GM04504 (cell line): Measurements from ENCODE around the gene PTGDR2.
A peak's percentile ranks its signal among the peaks of the same experiment; 100 is the strongest.

Experiments used
- DNase-seq: peaks from one replicate; pipeline ENCODE4 v3.0.0-alpha.2; 2012; ENCODE audit warnings: low read depth

Gene PTGDR2

DNA sequence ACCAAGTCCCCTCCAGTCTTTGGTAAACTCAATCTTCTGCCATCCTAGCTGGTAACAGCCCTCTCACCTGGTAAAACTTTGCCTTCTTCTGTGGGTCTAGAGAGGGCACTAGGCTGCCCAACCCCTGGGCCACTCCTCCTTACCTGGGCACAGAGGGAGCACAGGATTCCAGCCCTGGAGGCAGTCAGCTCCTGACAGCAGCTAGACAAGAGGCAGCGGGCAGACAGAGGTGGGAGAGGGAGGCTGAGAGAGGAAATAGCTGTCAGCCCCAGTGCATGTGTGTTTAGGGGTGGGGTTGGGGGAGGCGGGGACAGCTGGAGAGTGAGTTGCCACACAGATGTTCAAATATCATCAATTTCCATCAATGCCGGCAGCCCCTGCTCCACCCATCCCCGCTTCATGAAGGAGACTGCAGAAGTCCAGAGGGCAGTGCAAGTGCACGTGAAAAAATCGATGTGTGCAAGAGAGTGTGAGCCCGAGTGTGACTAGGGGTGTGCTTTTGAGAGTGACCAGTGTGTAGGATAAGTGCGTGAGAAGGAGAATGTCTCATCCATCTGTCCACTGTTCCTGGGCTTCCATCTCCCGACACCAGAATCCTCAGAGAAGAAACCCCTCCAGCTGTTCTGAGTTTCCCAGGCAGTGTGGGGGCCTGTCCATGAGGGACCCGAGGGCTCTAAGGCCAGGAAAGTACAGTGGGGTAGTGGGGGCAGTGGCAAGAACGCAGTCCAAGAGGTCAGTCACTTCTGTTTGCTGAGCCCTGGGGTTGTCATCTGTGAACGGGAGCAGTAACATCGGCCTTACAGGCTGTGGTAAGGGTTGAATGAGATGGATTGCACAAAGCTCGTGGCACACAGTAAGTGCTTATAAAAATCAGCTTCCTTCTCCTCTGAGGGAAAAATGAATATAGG lies at the start of gene PTGDR2:
Gene PTGDR2 (minus strand): TSS at position 225 of the 908 bp plus-strand sequence. CDS start 2,228 bp downstream, outside the sequence.
- no peak for DNase-seq

DNA sequence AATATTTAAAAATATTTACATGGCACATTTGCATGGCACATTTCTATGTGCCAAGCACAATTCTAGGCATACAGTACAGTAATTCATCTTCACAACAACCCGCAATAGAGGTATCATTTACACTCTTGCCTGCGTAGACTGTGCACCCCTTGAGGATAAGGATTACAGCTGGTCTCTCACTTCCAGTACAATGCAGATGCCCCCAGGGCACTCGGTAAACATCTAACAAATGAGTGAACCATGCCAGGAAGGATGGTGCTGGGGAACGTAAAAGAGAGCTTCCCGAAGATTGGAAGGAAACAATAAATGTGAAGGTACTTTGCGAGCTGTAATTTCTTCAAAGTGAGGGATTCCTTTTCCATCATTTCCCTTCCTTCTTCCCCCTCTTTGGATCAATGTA lies 49.3 kb upstream of the PTGDR2 start:
- no peak for DNase-seq

DNA sequence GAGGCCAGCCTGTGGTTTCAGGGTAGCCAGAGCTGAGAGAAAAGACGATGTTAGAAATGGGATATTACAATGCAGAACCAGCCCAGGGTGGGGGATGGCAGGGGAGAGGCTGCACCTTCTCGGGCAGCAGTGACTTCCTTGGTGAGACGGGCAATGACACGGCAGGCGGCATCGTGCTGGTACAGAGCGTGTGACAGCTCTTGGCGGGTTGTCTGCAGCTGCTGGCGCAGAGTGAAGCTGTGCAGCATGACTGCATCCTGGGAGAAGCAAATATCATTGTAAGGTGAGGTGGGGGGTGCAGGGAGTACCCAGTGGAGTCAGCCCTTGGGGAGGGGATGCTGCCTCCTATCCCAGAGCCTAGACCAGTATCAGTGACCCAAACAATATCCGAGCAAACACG lies 46.9 kb upstream of the PTGDR2 start:
- no peak for DNase-seq

DNA sequence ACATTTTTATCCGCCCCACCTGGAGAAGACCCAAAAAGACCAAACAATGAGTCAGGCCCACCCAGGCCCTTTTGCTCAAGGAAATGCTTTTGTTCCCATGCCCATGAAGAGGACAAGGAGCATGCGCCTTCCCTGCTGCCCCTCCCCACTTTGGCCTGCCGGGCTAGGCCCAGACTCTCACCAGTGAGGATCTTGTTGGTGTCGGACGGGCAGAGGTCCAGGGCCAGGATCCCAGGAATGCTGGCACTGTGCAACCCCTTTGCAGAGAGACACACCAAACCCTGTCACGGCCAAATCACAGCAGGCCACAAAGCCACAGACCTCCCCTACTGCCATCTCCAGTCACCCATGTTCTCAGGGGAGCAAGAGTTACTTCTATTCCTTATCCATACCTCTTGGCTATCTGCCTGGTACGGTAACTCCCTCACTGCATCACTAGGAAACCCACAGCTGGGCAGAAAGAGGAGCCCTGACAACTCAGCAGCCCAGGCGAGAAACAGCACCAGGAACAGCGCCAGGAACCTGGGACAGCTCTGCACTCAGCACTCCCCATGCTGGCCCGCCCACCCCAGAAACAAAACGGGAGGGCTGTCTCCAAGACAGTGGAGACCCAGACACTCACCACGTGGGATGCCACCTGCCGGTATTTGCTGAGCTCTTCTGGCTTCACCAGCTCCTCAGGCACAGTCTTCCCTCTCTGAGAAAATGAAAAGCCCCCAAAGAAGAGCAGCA lies 45.1 kb upstream of the PTGDR2 start:
- no peak for DNase-seq

DNA sequence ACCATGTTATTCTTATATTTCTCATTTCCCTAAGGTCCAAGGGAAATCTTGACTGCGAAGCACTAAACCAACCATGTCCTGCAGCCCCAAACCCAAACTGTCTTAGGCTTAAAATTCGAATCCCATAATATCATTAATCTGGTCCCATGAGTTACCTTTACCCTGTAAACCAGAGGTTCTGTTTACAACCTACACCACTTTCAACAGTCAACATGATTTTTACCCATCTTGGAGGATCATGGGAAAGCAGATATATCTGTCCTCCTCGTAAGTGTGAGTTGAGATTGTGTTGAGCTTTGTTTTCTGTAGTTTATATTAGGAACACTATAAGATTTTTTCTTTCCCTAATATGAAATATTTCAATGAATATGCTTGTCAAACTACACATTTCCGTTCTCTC lies 44.2 kb upstream of the PTGDR2 start:
- no peak for DNase-seq

DNA sequence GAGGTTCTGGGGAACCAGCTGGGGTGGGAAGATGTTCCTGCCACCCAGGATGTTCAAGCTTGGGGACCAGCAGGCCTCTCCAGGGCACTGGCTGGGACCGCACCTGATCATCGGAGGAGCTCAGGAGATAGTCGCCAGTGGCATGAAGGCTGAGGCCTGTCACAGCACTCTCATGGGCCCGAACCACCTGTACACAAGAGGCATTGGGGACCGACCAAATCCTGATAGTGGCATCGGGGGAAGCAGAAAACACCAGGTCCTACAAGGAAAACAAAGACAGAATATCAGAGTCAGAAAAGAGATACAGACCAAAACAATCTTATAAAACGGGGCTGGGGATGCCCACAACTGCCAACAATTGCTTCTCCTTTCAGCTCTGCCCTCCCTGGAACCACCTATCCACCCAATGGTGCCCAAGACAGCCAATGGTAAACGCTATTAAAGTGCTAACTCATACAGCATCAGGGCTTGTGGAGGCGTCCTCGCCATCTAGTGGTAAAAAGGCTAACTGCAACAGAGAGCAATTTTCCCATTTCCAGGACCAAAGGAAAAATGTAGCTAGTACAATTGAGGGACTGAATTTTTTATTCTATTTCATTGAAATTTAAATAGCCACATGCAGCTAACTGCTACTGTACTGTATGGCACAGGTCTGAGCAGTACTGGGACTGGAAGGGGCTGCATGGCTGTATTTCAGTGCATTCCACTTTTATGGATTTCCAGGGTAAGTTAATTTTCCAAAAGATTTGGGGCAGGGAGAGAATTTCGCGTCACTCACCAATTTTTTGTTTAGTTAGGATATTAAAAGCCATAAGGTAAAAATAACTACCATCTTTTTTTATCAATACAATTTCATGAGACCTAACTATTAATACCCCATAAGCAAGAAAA lies 43.5 kb upstream of the PTGDR2 start:
- no peak for DNase-seq

DNA sequence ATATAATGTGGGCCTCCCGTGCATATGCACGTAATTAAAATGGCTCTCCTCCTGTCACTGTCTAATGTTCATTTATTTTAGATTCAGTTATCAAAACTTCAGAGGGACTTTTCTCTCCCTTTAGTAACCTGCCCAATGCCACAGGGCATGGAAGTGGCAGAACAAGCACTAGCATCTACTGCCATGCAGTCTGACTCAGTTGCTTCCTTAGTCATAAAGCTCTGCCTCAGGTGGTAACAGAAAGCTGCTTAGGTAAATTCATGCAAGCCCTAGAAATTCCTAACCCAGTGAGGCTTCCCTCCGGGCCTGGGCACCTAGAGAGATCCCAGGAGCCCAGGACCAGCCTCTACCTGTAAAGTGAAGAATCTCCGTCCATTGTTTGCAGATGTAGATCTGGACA lies 41.7 kb upstream of the PTGDR2 start:
- DNase-seq, result no peak

DNA sequence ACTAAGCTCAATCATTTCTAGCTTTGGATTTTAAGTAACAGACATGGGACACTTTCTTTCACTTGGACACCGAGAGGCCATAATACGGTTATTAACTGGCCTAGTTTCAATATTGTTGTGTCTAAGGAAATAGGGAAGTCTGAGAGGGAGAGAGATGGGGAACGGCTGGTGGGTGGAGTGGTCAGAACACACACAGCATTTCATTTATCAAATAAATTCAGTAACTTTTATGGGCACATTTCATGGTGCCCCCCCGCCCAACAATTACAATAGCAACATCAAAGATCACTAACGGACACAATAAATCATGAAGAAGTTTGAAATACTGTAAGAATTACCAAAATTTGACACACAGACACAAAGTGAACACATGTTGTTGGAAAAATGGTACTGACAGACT lies 39.9 kb upstream of the PTGDR2 start:
- no peak for DNase-seq

DNA sequence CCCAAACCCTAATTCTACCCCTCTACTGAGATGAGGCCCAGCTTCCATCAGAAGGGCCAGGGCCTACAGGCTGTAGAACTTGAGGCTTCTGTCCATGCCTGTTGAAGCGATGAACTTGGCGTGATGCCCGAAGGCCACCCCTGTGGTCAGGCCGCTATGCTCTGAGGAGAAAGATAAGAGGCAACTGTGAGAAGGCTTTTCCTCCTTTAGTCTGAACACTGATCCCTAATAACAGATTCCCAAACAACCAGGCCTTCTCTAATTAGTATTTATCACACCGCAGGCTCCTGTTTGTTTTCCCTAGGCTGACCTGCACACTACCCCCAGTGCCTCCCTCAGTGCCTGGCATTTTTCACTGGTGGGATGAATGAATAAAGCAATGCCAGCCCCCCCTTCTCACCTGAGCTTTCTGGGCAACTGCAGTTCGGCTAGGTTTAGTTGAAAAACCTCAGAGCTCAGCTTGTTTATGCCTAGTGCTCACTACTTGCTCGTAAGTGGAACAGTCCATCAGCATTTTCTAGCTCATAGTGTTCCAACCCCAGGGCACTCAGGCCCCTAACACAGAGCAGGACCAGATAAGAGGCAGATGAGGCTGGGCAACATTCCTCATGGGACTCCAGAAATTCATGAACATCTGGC lies 35.5 kb upstream of the PTGDR2 start:
- no peak for DNase-seq

DNA sequence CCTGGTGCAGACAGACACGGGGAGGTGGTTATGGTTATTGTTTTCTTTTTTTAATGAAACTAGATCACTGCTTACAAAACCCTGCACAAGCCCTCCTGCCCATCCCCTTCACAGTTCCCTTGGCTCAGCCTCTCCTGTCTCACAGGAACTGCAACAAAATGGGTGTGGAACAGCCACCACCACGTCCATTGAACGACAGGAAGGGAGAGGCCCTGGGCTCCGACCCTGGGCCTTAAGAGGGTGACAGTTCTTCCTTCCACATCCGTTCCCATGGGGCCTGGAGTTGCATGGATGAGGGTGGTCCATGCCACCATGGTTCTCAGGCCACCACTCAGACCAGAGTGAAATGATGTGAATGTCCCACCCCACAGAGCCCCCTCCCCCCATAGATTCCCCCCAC lies 34.9 kb upstream of the PTGDR2 start:
- no peak for DNase-seq

DNA sequence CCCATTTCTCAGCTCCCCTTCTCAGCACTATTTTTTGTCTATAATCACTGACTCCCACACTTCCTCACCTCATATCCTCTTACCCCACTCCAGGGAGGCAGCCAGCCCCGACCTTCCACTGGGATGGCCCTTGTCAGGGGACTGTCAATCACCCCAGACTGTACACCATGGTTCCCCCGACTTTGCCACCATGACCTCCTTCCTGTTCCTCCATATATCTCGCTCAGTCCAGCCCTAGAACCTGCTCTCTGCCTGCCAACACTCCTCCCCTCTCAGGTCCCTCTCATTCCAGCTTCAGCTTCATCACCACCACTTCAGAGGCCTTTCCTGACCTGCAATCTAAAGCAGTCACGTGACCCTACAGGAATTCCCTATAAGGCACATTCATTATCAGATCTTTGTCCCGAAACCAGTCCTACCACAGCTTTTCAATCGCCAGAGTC lies 34.1 kb upstream of the PTGDR2 start:
- DNase-seq, result no peak

DNA sequence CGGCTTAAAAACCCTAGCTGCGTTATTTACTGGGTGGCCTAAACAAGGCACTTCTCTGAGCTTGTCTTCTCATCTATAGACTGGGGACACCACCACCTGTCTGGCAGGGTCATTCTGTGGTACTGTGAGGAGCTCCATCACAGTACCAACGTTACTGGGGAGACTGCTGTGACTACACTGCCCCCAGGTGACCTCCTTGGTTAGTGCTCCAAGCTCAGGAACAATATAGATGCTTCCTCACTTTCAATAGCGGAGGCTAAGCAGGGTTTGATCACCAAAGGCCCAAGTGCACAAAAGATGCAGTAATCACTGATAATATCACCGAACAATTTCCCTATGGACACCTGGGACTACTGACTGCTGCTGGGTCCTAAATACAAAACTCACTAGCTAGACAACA lies 31.8 kb upstream of the PTGDR2 start:
- peak; percentile 31 for DNase-seq

DNA sequence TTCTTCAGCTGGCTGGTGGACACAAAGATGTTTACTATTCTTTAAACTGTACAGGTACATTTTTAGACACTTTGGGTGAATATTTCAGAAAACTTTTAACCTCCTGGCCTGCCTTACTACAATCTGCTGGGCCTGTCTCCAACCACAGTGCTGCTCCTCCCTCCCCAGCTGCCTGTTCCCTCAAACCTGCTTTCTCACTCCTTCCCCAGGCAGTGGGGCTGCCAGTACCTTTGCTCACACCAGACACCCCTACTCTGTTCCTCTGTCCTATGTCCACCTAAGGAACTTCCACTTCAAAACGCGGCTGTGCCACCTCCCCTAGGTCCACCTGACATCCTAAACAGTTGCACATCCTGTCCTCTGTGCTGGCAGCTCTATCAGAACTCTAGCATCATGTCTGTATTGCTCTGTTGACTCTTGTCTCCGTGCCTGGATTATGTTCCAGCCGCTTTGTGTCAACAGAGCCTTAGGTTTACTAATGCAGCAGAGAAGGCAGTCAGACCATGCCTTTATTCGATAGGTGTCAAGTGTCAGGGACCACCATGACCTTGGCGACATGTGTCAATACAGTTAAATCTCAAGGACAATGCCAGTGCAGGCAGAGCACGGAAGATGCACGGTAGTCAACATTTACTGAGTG lies 25.0 kb upstream of the PTGDR2 start:
- DNase-seq, result no peak

DNA sequence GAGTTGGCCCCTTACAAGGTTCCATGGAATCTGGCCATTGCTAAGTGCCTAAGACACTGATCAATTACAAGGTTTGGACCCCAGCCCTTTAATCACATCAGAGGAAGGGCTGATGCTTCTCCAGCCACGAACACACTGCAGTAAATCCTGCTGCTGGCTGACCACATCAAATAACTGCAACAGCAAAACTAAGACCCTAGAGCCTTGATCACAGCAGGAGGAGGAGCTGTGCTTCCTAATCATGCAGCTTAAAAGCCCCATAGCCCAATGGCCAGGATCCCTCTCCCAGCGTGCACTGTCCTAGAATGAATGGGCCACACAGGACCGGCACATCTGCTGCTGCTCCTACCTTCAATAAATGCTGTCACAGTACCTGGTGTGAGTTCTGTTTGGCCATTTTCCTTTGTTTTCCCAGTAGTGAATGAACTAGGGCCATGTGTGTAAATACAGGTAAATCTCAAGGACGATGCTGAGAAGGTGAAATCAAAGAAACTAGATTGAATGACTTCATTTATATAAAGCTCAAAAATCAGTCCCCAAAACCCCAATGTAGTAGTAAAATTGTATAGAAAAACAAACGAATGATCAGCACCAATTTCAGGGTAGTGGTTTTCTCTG lies 24.3 kb upstream of the PTGDR2 start:
- DNase-seq, result no peak

DNA sequence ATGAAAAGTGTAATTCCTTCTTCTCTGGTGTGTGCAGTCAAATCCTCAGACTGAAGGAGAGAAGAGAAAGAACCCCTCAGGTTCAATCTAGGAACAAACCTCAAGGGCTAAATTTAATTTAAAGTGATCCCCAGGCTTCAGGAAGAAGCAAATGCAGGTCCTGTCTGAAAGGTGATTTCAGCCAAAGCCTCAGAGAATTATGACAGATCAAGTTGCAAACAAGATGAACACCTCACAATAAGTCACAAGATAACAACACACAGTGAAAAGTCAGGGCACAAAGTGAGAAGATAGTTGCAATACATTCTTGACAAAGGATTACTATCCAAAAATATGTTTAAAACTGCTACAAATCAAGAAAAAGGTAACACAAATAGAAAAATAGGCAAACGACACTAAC lies 23.4 kb upstream of the PTGDR2 start:
- no peak for DNase-seq

DNA sequence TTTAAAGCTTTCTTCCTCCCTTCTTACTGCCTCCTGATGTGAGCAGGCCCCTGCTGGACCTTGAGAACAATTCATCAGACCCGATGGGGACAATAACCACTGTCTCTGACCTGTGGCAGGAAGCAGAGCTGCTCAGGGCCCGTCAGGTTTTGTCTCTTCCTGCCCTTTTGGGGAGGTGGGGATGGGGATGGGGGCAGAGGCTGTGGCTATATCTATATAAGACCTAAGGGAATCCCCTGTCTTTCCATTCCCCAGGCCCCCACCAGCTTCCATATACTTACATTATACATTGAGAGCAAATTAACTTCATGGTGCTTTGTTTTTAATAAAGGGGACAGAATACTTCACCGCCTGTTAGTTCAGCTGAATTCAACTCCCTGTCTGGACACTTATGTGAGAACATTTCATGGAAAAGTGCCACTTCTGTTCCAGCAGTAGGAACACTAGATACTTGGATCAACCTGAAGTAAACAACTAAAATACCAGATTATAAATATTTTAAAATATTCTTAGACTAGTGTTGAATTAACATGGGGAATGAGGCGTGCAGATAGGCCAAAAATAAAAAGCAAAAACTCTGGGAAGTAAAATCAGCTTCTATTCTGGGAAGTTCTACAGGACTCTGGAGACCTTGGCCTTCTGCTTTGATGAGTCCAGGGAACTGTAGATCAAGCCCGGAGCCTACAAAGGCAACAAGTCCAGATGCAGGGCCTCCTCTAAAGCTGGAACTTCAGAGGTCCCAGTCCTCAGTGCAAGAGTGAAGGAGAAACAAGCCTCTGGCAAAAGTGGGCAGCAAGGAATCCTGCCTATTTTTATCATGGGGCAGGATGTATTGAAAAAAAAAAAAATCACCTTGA lies 22.7 kb upstream of the PTGDR2 start:
- DNase-seq, result no peak

DNA sequence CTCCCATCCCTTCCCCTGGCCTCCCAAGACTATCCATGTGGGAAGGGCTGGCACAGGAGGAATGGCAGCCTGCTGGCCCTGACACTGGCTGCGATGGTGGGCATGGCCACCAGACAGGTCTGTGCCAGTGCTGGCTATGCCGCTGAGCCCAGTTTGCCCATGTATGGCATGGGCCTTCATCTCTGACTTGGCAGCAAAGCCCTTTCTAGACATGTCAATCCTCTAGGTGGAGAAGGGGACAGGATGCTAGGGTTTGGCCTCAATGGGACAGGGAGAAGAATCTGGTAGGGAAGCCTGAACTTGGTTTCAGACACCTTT lies 20.4 kb upstream of the PTGDR2 start:
- DNase-seq, result no peak

DNA sequence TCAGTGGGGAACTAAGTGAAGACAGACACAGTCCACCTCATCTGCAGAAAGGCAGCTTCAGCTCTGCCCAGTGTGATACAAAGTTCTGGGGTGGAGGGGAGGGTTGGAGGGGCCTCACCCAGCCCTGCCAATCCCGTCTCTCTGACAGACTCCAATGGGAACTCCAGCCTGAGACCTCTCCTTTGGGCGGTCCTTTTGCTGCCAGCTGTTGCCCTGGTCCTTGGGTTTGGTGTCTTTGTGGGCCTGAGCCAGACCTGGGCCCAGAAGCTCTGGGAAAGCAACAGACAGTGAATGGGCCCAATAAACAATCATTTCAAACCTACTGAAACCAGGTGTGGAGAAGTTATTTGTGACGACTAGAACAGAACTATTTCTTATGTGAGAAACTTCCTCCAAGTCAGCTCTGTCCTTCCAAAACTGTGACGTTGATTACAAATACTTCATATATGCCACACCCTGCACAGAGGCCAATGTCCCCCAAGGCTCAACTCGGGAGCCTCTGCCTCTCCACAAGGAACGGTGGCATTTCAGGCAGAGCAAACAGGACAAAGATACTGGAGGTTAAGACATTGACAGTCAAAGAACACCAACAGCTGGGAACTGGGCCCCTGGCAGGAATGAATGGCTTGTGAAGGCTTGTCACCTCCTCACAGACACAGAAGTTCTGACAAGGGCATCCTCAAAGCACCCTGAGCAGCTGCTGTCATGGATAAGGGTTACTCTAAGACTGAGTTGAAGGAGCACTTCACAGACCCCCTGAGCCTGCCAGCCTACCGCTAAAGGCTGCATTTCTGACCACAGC lies 19.8 kb upstream of the PTGDR2 start:
- DNase-seq, result no peak
